Naive thymus-derived CD4-positive, alpha-beta T cell (primary cell): ENCODE data around the gene EIF4G3. TPM values are rescaled to one million over a fixed set of nuclear protein-coding genes. Genes with fewer than 3 reads are reported as not detected.

ENCODE experiments used
- ATAC-seq: fragments of 150-1000 bp; cut with Tn5 transposase; 2 replicates; pipeline ENCODE4 v1.10.0; 2021; ENCODE audit warnings: mild to moderate bottlenecking, moderate library complexity
- CTCF ChIA-PET: fragments of 350-600 bp; sonication (Branson Sonifier 250); formaldehyde crosslinking; loops from one replicate; lab custom pipeline; 2021; ENCODE audit warnings: antibody characterized with exemption; lab: Charles Lee
- POLR2A ChIA-PET: fragments of 350-600 bp; sonication (Branson Sonifier 250); formaldehyde crosslinking; loops from one replicate; lab custom pipeline; 2021; ENCODE audit warnings: antibody characterized with exemption, inconsistent platforms; lab: Charles Lee
- DNase-seq, 9 donors: peaks; one replicate each; pipeline versions ENCODE4 v3.0.0 to v3.0.0-alpha.2; 2020 to 2022; ENCODE audit warnings: mixed read lengths in 1 of 9
- H3K27ac ChIP-seq: one replicate; pipeline ENCODE4 v1.7.0; 2013; ENCODE audit warnings: mild to moderate bottlenecking, low read depth, low read length, moderate library complexity
- H3K27me3 ChIP-seq, 2 donors: one replicate each; pipeline ENCODE4 v1.7.0; 2013; ENCODE audit warnings: low read length in 2 of 2, mild to moderate bottlenecking in 2 of 2, moderate library complexity in 2 of 2; ENCODE audit not compliant: control insufficient read depth in 2 of 2, insufficient read depth in 2 of 2
- H3K36me3 ChIP-seq, 3 experiments: 1 replicate in 2 of 3; 2 replicates in 1 of 3; pipeline ENCODE4 v1.7.0; 2013; ENCODE audit warnings: low read length in 3 of 3, mild to moderate bottlenecking in 3 of 3, moderate library complexity in 1 of 3; ENCODE audit not compliant: insufficient read depth in 3 of 3, control insufficient read depth in 2 of 3
- H3K4me1 ChIP-seq, 2 donors: one replicate each; pipeline ENCODE4 v1.7.0; 2013; ENCODE audit warnings: low read length in 2 of 2, mild to moderate bottlenecking in 2 of 2, moderate library complexity in 1 of 2; ENCODE audit not compliant: control insufficient read depth in 2 of 2, insufficient read depth in 2 of 2
- H3K4me3 ChIP-seq: 2 replicates; pipeline ENCODE4 v1.7.0; 2013; ENCODE audit warnings: mild to moderate bottlenecking, low read length
- H3K9me3 ChIP-seq, 3 experiments: 1 replicate in 2 of 3; 2 replicates in 1 of 3; pipeline ENCODE4 v1.7.0; 2013; ENCODE audit warnings: low read length in 3 of 3; ENCODE audit not compliant: control insufficient read depth in 2 of 3
- H3K27ac Mint-ChIP-seq, 9 donors: one replicate each; pipeline ENCODE4 v1.8.0; 2020 to 2022; ENCODE audit warnings: mixed read lengths in 9 of 9, mild to moderate bottlenecking in 8 of 9, moderate library complexity in 5 of 9, inconsistent platforms in 2 of 9
- H3K27me3 Mint-ChIP-seq, 5 donors: one replicate each; pipeline ENCODE4 v1.8.0; 2021 to 2022; ENCODE audit warnings: mixed read lengths in 5 of 5, mild to moderate bottlenecking in 1 of 5
- H3K36me3 Mint-ChIP-seq, 5 donors: one replicate each; pipeline ENCODE4 v1.8.0; 2020 to 2022; ENCODE audit warnings: mixed read lengths in 5 of 5, mild to moderate bottlenecking in 3 of 5, inconsistent platforms in 1 of 5
- H3K4me1 Mint-ChIP-seq, 7 donors: one replicate each; pipeline ENCODE4 v1.8.0; 2020 to 2022; ENCODE audit warnings: mixed read lengths in 7 of 7, mild to moderate bottlenecking in 3 of 7, inconsistent platforms in 1 of 7
- H3K4me3 Mint-ChIP-seq, 10 donors: one replicate each; pipeline ENCODE4 v1.8.0; 2020 to 2022; ENCODE audit warnings: mild to moderate bottlenecking in 10 of 10, mixed read lengths in 10 of 10, moderate library complexity in 6 of 10, inconsistent platforms in 2 of 10
- H3K9me3 Mint-ChIP-seq, 11 donors: one replicate each; pipeline ENCODE4 v1.8.0; 2020 to 2022; ENCODE audit warnings: mixed read lengths in 11 of 11, mild to moderate bottlenecking in 4 of 11, inconsistent platforms in 1 of 11, moderate library complexity in 1 of 11
- intact Hi-C, 2 donors: fragments of 100-400 bp; cut with micrococcal nuclease; formaldehyde crosslinking; loops; one replicate each; pipeline ENCODE4 v1.15.1; 2023
- polyA plus RNA-seq, 2 donors: library from polyadenylated mRNA; unstranded; fragments of 300-500 nt; fragmentation: Illumina TruSeq; gene quantifications; one replicate each; pipeline ENCODE4 v1.2.3, GENCODE V29; 2021
- total RNA-seq, 6 experiments: library from RNA in 5 of 6; stranded (reverse) in 5 of 6; gene quantifications; 1 replicate in 5 of 6; 2 replicates in 1 of 6; pipeline ENCODE4 v1.2.3 and lab custom pipeline; 2021 to 2026

The EIF4G3 gene
- total and polyA plus RNA-seq, 7 experiments from 2014 or later = 3.3 to 46.3 (median 16.4) TPM

GRCh38 chr1:20883766-20884165, 292.9 kb downstream of the EIF4G3 start:
- Mint-ChIP-seq H3K36me3 (peaks cover 3 to 23% (median 19%) of the 10 kb centered on the region in 5 donors), H3K27ac (peak overlapping the region in 1 of 9 donors; percentile 3), H3K4me1 (no peaks in the 10 kb centered on the region), H3K4me3 (no peak overlapping the region), H3K27me3 (no peaks in the 10 kb centered on the region), H3K9me3 (no peaks in the 10 kb centered on the region)
- ChIA-PET POLR2A (no interaction called here), CTCF (no interaction called here)
- ATAC-seq = no peak
- Histone ChIP-seq H3K27me3 (no peaks in the 10 kb centered on the region), H3K9me3 (no peaks in the 10 kb centered on the region), H3K36me3 (peaks cover 0 to 6% (median 3%) of the 10 kb centered on the region in 3 experiments), H3K4me3 (no peak overlapping the region), H3K4me1 (no peaks in the 10 kb centered on the region), H3K27ac (no peak overlapping the region)
- intact Hi-C loops = no loop called here
- DNase-seq = no peak

GRCh38 chr1:20882837-20883236, 293.9 kb downstream of the EIF4G3 start:
- intact Hi-C loops = no loop called here
- Histone ChIP-seq H3K4me3 (no peak overlapping the region), H3K9me3 (no peaks in the 10 kb centered on the region), H3K36me3 (peaks cover 0 to 10% (median 3%) of the 10 kb centered on the region in 3 experiments), H3K27me3 (no peaks in the 10 kb centered on the region), H3K4me1 (no peaks in the 10 kb centered on the region), H3K27ac (no peak overlapping the region)
- CTCF ChIA-PET = no interaction called here
- H3K27ac Mint-ChIP-seq = no peak overlapping the region
- ATAC-seq (no peak), DNase-seq (no peak)
- H3K27me3 Mint-ChIP-seq = no peaks in the 10 kb centered on the region
- H3K4me1 Mint-ChIP-seq = no peaks in the 10 kb centered on the region
- no peak overlapping the region for H3K4me3 Mint-ChIP-seq
- no peaks in the 10 kb centered on the region for H3K9me3 Mint-ChIP-seq
- POLR2A ChIA-PET = no interaction called here
- H3K36me3 Mint-ChIP-seq = peaks cover 7 to 31% (median 24%) of the 10 kb centered on the region in 5 donors

- H3K36me3 ChIP-seq = peaks cover 0 to 10% (median 0%) of the 10 kb centered on the region in 3 experiments
- intact Hi-C loops = no loop called here
Measured at GRCh38 chr1:20878799-20879198, 297.9 kb downstream of the EIF4G3 start.

GRCh38 chr1:20875198-20875973, 301.3 kb downstream of the EIF4G3 start:
- DNase-seq = no peak
- ChIA-PET POLR2A (no interaction called here), CTCF (no interaction called here)
- Histone ChIP-seq H3K4me1 (no peaks in the 10 kb centered on the region), H3K27me3 (no peaks in the 10 kb centered on the region), H3K36me3 (peaks cover 0 to 10% (median 0%) of the 10 kb centered on the region in 3 experiments), H3K4me3 (no peak overlapping the region), H3K9me3 (no peaks in the 10 kb centered on the region), H3K27ac (no peak overlapping the region)
- intact Hi-C loops = no loop called here
- Mint-ChIP-seq H3K4me1 (peaks cover 0 to 27% (median 0%) of the 10 kb centered on the region in 7 donors), H3K9me3 (no peaks in the 10 kb centered on the region), H3K4me3 (no peak overlapping the region), H3K36me3 (peaks cover 11 to 45% (median 24%) of the 10 kb centered on the region in 5 donors), H3K27me3 (no peaks in the 10 kb centered on the region), H3K27ac (peak overlapping the region in 1 of 9 donors; percentile 25)
- ATAC-seq = no peak

More at GRCh38 chr1:20878799-20879198, 297.9 kb downstream of the EIF4G3 start:
- ATAC-seq = no peak
- Mint-ChIP-seq H3K27ac (no peak overlapping the region), H3K36me3 (peaks cover 11 to 46% (median 29%) of the 10 kb centered on the region in 5 donors), H3K4me3 (no peak overlapping the region), H3K9me3 (no peaks in the 10 kb centered on the region), H3K4me1 (peaks cover 0 to 10% (median 0%) of the 10 kb centered on the region in 7 donors), H3K27me3 (no peaks in the 10 kb centered on the region)
- CTCF ChIA-PET = no interaction called here
- H3K27me3 ChIP-seq = no peaks in the 10 kb centered on the region
- DNase-seq = no peak
- H3K9me3 ChIP-seq = no peaks in the 10 kb centered on the region
- H3K4me1 ChIP-seq = no peaks in the 10 kb centered on the region
- H3K4me3 ChIP-seq = no peak overlapping the region
- H3K27ac ChIP-seq = no peak overlapping the region
- POLR2A ChIA-PET = interaction anchor here (0.8 kb wide), 1 partner anchor 14 kb away, joined by 3 read pairs; no protein-coding TSS in a partner anchor

- Histone ChIP-seq H3K27me3 (no peaks in the 10 kb centered on the region), H3K9me3 (no peaks in the 10 kb centered on the region), H3K27ac (no peak overlapping the region), H3K4me1 (no peaks in the 10 kb centered on the region), H3K36me3 (no peaks in the 10 kb centered on the region), H3K4me3 (no peak overlapping the region)
- DNase-seq (no peak), ATAC-seq (no peak)
- no peaks in the 10 kb centered on the region for H3K9me3 Mint-ChIP-seq
- POLR2A ChIA-PET = no interaction called here
- peaks cover 0 to 27% (median 0%) of the 10 kb centered on the region in 7 donors for H3K4me1 Mint-ChIP-seq
- H3K27ac Mint-ChIP-seq = no peak overlapping the region
- peaks cover 6 to 35% (median 18%) of the 10 kb centered on the region in 5 donors for H3K36me3 Mint-ChIP-seq
- CTCF ChIA-PET = no interaction called here
- H3K4me3 Mint-ChIP-seq = no peak overlapping the region
- intact Hi-C loops = no loop called here
- H3K27me3 Mint-ChIP-seq = no peaks in the 10 kb centered on the region
Measured at GRCh38 chr1:20873311-20873710, 303.4 kb downstream of the EIF4G3 start.

DNA sequence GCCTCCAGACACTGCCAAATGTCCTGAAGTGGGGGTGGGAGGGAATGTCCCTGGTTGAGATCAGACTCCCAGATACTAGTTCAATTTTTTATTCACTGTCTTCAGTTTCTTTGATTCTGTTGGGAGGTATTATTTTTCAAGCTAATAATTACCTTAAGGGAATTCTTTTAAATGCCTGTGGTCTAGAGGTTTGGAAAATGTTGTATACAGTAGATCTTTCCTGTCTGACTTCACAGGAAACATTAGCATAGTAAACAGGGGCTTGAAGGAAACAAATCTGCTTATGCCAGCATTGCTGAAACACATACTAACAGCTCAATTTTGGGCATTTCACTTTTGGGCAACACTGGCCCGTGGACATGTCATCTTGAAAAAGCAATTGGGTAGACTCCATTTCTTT, 305.3 kb downstream of the EIF4G3 start:
- ChIA-PET POLR2A (no interaction called here), CTCF (no interaction called here)
- ATAC-seq (no peak), DNase-seq (no peak)
- no peak overlapping the region for H3K4me3 Mint-ChIP-seq
- H3K9me3 Mint-ChIP-seq = no peaks in the 10 kb centered on the region
- peaks cover 5 to 28% (median 14%) of the 10 kb centered on the region in 5 donors for H3K36me3 Mint-ChIP-seq
- Histone ChIP-seq H3K27ac (no peak overlapping the region), H3K4me1 (no peaks in the 10 kb centered on the region), H3K4me3 (no peak overlapping the region), H3K36me3 (no peaks in the 10 kb centered on the region), H3K27me3 (no peaks in the 10 kb centered on the region), H3K9me3 (no peaks in the 10 kb centered on the region)
- intact Hi-C loops = no loop called here
- H3K27ac Mint-ChIP-seq = no peak overlapping the region
- H3K27me3 Mint-ChIP-seq = no peaks in the 10 kb centered on the region
- H3K4me1 Mint-ChIP-seq = peaks cover 0 to 27% (median 0%) of the 10 kb centered on the region in 7 donors

DNA sequence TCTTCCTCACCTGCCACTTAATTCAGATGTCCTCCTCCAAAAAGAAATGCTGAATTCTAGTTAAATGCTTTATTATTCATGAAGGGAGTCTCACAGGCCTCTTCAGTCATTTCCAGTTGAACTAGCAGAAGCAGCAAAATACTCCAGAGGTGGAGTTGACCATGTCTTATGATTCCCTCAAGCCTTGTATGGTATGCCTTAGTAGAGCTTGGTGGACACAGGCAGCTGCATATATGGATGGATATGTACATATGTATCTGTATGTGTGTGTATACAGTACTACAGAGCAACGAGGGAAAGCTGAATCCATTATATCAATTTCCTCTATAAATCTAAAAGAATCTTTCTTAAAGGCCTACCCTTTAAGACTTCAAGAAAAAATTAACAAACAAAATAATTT, 306.0 kb downstream of the EIF4G3 start:
- Histone ChIP-seq H3K9me3 (no peaks in the 10 kb centered on the region), H3K4me3 (no peak overlapping the region), H3K36me3 (no peaks in the 10 kb centered on the region), H3K27ac (no peak overlapping the region), H3K4me1 (no peaks in the 10 kb centered on the region), H3K27me3 (no peaks in the 10 kb centered on the region)
- H3K27me3 Mint-ChIP-seq = no peaks in the 10 kb centered on the region
- peaks cover 5 to 26% (median 12%) of the 10 kb centered on the region in 5 donors for H3K36me3 Mint-ChIP-seq
- intact Hi-C loops = no loop called here
- DNase-seq (no peak), ATAC-seq (no peak)
- ChIA-PET POLR2A (no interaction called here), CTCF (no interaction called here)
- peaks cover 0 to 22% (median 0%) of the 10 kb centered on the region in 7 donors for H3K4me1 Mint-ChIP-seq
- H3K27ac Mint-ChIP-seq = no peak overlapping the region
- H3K4me3 Mint-ChIP-seq = no peak overlapping the region
- no peaks in the 10 kb centered on the region for H3K9me3 Mint-ChIP-seq
